IPS-20b (cell line): ENCODE data around the gene PDE6B.

Source experiments
- H3K27ac ChIP-seq: one replicate; pipeline ENCODE4 v1.5.1; 2013; ENCODE audit warnings: low read length
- H3K27me3 ChIP-seq: 2 replicates; pipeline ENCODE4 v1.6.1; 2013; ENCODE audit warnings: mild to moderate bottlenecking, low read length, inconsistent platforms; ENCODE audit not compliant: insufficient read depth
- H3K36me3 ChIP-seq: 2 replicates; pipeline ENCODE4 v1.6.1; 2013; ENCODE audit warnings: low read depth, mild to moderate bottlenecking, inconsistent platforms, low read length, moderate library complexity; ENCODE audit not compliant: insufficient read depth
- H3K4me1 ChIP-seq: 2 replicates; pipeline ENCODE4 v1.6.1; 2013; ENCODE audit warnings: mild to moderate bottlenecking, control low read depth, inconsistent platforms, low read length, moderate library complexity; ENCODE audit not compliant: insufficient read depth
- H3K4me3 ChIP-seq: 2 replicates; pipeline ENCODE4 v1.5.1; 2013; ENCODE audit warnings: mild to moderate bottlenecking, low read length, inconsistent platforms
- H3K9ac ChIP-seq: 2 replicates; pipeline ENCODE4 v1.6.1; 2013; ENCODE audit warnings: low read depth, mild to moderate bottlenecking, inconsistent platforms, low read length, moderate library complexity
- H3K9me3 ChIP-seq: 2 replicates; pipeline ENCODE4 v1.6.1; 2013; ENCODE audit warnings: mild to moderate bottlenecking, low read depth, low read length, inconsistent platforms; ENCODE audit not compliant: insufficient read depth

Gene PDE6B

DNA sequence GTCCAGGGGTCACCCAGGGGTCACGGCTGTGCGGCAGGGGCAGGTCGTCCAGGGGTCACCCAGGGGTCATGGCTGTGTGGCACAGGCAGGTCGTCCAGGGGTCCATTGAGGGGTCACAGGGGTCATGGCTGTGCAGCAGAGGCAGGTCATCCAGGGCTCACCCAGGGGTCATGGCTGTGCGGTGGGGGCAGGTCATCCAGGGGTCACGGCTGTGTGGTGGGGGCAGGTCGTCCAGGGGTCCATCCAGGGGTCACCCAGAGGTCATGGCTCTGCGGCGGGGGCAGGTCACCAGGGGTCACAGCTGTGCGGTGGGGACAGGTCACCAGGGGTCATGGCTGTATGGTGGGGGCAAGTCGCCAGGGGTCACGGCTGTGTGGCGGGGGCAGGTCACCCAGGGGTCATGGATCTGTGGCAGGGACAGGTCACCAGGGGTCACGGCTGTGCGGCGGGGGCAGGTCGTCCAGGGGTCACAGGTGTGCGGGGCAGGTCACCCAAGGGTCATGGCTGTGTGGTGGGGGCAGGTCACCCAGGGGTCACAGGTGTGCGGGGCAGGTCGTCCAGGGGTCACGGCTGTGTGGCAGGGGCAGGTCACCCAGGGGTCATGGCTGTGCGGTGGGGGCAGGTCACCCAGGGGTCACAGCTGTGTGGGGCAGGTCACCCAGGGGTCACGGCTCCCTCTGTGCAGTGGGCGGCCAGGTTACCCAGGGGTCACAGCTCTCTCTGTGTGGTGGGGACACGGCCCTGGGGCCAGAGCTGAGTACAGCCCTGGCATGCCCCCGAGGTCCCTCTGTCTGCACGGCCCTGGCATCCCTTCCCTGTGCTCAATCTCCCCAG lies 32.7 kb downstream of the PDE6B start:
- H3K4me1 ChIP-seq = no peaks in the 10 kb centered on the region
- H3K36me3 ChIP-seq = no peaks in the 10 kb centered on the region
- no peak overlapping the region for H3K4me3 ChIP-seq
- no peak overlapping the region for H3K27ac ChIP-seq
- no peak overlapping the region for H3K9ac ChIP-seq
- peaks cover under 1% of the 10 kb centered on the region; the same call in 1 of the 2 replicates for H3K27me3 ChIP-seq
- no peaks in the 10 kb centered on the region for H3K9me3 ChIP-seq

DNA sequence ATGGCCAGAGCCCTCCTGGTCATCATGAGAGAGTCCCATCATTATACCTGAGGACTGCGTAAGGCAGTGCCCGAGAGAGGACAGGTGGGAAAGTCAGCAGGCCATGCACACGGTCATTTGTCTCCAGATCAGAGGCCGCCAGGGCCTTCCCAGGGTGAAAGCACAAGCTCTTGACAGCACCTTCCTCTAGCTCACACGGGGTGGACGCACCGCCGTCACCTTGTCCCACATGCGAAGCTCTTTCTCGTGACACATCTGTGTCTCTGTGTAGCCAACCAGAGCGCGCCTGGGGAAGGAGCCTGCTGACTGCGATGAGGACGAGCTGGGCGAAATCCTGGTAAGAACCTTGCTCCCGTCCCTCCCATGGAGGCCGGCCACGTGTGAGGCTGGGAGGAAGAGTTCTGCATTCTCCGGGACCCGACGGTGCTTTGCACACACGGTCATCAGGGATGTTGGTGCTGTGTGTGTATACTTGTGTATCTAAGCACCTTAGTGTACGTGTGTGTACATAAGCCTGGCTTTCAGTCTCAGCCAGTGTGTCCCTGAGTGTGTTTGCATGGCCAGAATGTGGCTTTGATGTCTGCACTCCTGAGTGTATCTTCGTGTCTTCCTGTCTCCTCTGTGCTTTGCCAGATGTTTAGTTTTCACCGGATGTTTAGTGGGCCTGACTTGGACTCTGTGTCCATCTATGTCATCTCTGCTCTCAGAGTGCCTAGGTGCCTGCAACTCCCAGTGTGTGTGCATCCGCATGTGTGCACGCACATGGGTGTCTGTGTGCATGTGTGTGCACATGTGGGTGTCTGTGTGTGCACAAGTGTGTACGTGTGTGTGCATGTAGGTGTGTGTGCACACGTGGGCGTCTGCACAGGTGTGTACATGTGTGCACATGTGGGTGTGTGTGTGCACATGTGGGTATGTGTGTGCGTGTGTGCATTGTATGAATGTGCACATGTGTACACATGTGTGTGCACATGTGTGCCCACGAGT lies 33.6 kb downstream of the PDE6B start:
- H3K4me3 ChIP-seq = no peak overlapping the region
- H3K36me3 ChIP-seq = no peaks in the 10 kb centered on the region
- H3K27ac ChIP-seq = no peak overlapping the region
- H3K9ac ChIP-seq = no peak overlapping the region
- no peaks in the 10 kb centered on the region for H3K9me3 ChIP-seq
- H3K27me3 ChIP-seq = no peaks in the 10 kb centered on the region
- H3K4me1 ChIP-seq = no peaks in the 10 kb centered on the region

DNA sequence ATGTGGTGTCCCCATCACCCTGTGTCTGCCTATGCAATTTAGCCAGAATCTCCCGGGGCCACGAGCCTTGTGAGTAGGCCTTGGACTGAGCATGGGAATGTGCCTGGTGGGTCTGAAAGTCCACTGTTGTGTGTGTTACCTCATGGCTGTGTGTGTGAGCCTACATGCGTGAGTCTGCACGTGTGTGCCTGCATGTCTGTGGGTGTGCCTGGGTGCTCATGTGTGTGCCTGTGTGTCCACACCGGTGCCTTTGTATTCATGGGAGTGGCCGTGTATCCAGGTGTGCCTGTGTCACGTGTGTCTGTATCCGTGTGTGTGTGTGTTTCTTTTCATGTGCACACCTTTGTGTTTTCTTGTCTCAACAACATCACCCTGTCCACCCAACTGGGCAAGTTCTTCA lies 34.5 kb downstream of the PDE6B start:
- Histone ChIP-seq H3K27ac (no peak overlapping the region), H3K4me1 (no peaks in the 10 kb centered on the region), H3K36me3 (no peaks in the 10 kb centered on the region), H3K27me3 (no peaks in the 10 kb centered on the region), H3K9me3 (no peaks in the 10 kb centered on the region), H3K4me3 (no peak overlapping the region), H3K9ac (no peak overlapping the region)

DNA sequence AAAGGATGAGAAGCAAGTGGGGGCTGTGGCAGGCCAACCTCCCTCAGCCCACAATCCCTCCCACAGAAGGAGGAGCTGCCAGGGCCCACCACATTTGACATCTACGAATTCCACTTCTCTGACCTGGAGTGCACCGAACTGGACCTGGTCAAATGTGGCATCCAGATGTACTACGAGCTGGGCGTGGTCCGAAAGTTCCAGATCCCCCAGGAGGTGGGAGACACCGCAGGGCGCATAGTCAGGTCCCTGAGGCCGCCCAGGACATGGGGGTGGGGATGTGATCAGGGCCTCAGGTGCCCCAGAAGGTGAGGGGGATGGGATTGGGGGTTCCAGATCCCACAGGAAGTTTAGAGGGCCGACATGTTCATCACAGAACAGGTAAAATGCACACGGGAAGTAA lies 35.0 kb downstream of the PDE6B start:
- Histone ChIP-seq H3K36me3 (no peaks in the 10 kb centered on the region), H3K4me3 (no peak overlapping the region), H3K9me3 (no peaks in the 10 kb centered on the region), H3K27me3 (no peaks in the 10 kb centered on the region), H3K27ac (no peak overlapping the region), H3K9ac (no peak overlapping the region), H3K4me1 (no peaks in the 10 kb centered on the region)

DNA sequence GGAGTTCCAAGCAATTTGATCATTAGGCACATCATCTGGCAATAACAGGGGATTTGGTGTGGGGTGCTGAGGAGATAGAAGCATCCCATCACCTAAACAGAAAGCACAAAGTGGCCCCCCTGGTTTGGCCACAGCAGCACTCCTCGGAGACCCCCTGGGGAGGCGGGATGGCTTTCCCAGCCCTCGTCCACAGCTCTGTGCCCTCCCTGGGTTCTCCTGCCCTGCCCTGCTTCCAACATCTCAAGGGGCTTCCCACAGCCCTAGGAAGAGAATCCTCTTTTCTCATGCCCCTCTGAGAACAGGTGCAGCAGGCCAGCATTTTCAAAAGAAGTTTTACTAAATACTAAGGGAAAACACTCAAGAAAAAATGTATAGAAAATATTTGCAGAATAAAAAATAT lies 35.9 kb downstream of the PDE6B start:
- Histone ChIP-seq H3K4me1 (no peaks in the 10 kb centered on the region), H3K36me3 (no peaks in the 10 kb centered on the region), H3K9me3 (no peaks in the 10 kb centered on the region), H3K9ac (no peak overlapping the region), H3K27me3 (no peaks in the 10 kb centered on the region), H3K4me3 (no peak overlapping the region), H3K27ac (no peak overlapping the region)

DNA sequence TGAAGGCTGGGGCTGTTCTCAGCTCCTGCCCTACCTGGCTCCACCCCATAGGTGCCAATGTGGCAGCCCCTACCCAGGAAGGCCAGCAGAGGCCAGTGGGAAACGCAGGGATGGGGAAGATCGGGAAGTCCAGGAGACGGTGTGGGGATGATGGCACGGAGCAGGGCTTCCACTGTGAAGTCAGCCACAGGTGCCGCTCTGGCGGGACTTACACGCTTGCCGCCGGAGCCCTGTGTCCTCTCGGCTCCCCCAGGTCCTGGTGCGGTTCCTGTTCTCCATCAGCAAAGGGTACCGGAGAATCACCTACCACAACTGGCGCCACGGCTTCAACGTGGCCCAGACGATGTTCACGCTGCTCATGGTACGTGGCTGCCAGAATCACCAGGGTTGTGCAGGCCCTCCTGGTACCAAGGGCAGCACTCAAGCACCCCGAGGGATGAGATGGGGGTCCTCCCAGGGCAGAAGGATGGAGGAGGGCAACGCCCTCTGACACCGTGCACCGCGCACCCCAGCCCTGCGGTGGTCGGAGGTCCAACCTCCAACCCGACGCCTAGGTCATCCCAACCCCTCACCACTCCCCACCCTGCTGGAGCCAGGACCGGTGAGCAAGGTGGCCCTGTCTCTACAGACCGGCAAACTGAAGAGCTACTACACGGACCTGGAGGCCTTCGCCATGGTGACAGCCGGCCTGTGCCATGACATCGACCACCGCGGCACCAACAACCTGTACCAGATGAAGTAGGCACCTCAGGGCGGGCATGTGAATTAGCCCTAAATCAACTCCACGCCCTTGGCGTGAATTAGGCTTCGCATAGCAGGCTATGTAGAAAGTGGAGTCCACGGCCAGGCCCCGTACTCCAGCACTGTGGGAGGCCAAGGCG lies 36.7 kb downstream of the PDE6B start:
- H3K36me3 ChIP-seq = no peaks in the 10 kb centered on the region
- no peaks in the 10 kb centered on the region for H3K9me3 ChIP-seq
- H3K27ac ChIP-seq = no peak overlapping the region
- H3K4me3 ChIP-seq = no peak overlapping the region
- no peaks in the 10 kb centered on the region for H3K27me3 ChIP-seq
- H3K4me1 ChIP-seq = no peaks in the 10 kb centered on the region
- H3K9ac ChIP-seq = no peak overlapping the region

DNA sequence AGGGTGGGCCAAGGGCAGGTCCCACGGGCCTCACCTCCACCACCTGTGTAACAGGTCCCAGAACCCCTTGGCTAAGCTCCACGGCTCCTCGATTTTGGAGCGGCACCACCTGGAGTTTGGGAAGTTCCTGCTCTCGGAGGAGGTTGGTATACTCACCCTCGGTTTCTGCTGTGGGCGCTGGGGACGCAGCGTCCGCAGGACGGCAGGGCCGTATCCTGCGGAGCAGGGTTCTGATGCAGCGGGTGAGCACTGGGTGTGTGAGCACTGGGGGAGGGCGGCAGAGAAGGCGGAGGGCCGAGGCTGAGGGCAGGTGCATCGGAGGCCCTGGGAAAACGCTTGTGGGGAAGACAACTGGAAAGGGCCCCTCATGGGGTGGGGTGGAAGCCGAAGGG lies 37.7 kb downstream of the PDE6B start:
- Histone ChIP-seq H3K4me3 (peak overlapping the region; percentile 83; the same call in 1 of the 2 replicates), H3K4me1 (no peaks in the 10 kb centered on the region), H3K9me3 (no peaks in the 10 kb centered on the region), H3K27me3 (no peaks in the 10 kb centered on the region), H3K9ac (peak overlapping the region; percentile 83; the same call in 1 of the 2 replicates), H3K27ac (no peak overlapping the region), H3K36me3 (no peaks in the 10 kb centered on the region)

DNA sequence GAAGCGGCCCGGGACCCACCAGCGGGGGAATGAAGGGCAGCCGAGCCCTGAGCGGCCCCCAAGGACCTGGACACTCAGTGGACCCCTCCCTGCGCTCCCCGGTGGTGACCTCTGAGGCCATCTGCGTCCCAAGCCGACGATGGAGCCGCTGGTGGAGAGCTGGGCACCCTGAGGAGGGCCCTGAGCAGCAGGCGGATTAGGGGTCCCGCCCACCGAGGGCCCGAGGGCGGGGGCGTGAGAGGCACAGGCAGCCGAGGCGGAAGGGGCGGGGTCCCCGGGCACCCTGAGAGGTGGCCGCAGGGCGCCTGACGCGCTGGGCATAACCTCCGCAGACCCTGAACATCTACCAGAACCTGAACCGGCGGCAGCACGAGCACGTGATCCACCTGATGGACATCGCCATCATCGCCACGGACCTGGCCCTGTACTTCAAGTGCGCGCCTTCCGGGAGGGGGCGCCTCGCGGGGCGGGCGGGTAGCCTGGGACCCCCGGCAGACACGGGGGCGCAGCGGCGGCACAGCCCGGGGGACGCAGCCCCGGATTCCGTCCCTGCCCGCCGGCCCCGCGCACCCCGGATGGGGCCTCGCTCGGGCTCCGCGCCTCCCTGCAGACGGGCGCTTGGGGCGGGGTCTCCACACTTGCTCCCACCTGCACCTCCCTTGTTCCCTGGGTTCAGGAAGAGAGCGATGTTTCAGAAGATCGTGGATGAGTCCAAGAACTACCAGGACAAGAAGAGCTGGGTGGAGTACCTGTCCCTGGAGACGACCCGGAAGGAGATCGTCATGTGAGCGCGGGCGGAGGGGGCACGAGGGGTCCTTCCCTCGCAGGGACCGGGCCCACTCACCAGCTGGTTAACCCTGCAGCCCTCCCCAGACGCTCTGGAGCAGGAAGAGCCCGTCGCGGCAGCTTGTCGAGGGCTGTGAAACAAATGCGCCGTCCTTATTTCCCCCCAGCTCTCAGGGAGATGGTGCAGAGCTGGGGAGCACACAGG lies 38.4 kb downstream of the PDE6B start:
- H3K4me1 ChIP-seq = no peaks in the 10 kb centered on the region
- H3K9ac ChIP-seq = peak overlapping the region; percentile 83; the same call in 1 of the 2 replicates
- H3K27me3 ChIP-seq = no peaks in the 10 kb centered on the region
- no peaks in the 10 kb centered on the region for H3K9me3 ChIP-seq
- H3K27ac ChIP-seq = peak overlapping the region; percentile 54
- H3K36me3 ChIP-seq = no peaks in the 10 kb centered on the region
- H3K4me3 ChIP-seq = peak overlapping the region; percentile 83

DNA sequence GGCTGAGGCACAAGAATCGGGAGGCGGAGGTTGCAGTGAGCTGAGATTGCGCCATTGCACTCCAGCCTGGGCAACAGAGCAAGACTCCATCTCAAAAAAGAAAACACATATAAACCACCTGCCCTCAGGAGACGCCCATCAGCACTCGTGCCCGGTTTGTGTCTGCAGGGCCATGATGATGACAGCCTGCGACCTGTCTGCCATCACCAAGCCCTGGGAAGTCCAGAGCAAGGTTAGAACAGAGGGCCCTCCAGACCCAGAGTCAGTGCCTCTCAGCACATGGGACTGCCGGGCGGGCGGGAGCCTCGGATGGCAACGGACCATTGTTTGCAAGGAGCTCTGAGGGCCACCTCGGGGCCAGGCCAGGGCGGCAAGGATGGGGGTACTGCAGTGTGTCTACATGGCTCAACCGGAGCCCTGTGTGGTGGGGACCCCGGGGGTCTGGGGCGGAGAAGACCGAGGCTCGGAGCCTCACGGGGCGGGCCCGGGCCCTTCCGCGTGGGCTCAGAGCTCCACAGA lies 39.4 kb downstream of the PDE6B start:
- H3K4me3 ChIP-seq = no peak overlapping the region

DNA sequence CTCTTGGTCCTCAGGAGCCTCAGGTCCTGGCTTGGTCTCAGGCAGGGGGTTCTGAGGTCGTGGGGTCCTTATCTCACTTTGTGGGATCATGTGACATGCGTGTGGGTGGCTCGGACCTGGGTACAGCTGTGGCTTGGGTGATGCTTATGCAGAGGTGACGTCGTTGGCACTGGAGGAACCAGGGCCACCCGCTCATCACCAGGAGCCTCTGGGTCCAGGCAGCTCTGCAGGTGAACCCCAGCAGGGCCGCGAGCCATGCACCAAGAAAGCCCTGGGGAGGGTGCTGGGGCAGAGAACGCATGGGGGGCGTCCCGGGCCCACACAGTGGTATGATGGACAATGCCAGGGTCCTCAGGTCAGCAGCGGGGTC lies 40.0 kb downstream of the PDE6B start:
- H3K27me3 ChIP-seq = no peaks in the 10 kb centered on the region
- H3K27ac ChIP-seq = no peak overlapping the region
- no peaks in the 10 kb centered on the region for H3K9me3 ChIP-seq
- H3K4me3 ChIP-seq = no peak overlapping the region
- H3K4me1 ChIP-seq = no peaks in the 10 kb centered on the region
- H3K9ac ChIP-seq = no peak overlapping the region
- no peaks in the 10 kb centered on the region for H3K36me3 ChIP-seq

More for the DNA sequence above, 39.4 kb downstream of the PDE6B start:
- Histone ChIP-seq H3K9ac (no peak overlapping the region; the same call in 1 of the 2 replicates), H3K27me3 (no peaks in the 10 kb centered on the region), H3K27ac (no peak overlapping the region), H3K36me3 (no peaks in the 10 kb centered on the region), H3K9me3 (no peaks in the 10 kb centered on the region), H3K4me1 (no peaks in the 10 kb centered on the region)
